ENCODE data around the gene ASTL.
A peak's percentile ranks its signal among the peaks of the same experiment; 100 is the strongest.

ASTL gene

DNA sequence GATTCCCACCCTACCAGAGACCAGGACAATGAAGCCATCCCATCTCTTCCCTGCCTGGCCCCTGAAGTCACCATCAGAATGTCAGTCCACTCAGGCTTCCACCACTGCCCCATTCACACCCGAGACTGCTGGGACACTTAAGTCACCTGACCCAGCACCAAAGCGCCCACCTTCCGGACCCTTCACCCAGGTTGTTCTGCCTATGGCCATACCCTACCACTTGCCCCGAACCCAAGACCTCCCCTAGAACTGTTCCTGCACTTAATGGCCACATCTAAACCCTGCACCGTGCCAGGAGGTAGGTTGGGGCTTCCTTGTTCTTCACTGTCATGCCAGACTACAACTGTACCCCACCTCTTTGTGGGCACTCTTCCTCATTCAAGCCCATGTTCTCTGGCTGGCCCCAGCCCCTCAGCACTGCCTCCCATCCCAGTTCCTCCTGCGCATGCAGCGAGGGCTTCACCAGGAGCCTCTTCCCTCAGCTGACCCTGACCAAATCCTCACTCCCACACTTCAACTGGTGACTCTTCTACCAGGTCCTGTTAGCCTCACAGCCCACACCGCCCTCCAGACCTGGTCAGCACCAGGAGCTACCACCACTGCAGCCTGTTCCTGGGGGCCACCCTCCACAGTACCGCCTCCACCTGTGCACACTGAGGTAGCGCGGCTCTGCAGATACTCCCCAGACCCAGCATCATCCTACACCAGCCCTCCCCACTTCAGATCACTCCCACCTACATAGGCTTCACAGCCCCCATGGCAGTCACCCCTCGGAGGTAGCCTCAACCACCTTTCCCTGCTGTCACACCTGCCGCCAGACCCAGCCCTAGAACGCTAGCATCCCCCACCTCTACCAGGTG, 13.7 kb downstream of the ASTL start:
- DNase-seq: no peak

DNA sequence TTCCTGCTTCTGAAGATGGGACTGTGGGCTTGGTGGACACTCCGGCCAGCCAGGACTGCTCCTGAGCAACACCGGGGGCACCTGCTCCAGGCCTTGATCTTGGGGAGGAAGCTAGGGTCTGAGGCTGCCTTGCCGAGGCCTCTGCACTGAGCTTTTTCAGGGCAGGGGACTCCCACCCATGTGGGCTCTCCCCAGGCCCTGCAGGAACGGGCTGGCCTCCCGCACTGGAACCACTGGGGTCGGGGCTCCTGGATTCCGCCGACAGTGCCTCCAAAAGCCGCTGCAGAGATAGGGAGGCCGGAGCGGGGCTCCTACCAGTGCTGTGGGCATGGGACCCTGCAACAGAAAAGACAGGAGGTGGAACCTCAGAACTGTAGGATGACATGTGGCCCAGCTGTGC, 14.4 kb downstream of the ASTL start:
- no peak for DNase-seq

DNA sequence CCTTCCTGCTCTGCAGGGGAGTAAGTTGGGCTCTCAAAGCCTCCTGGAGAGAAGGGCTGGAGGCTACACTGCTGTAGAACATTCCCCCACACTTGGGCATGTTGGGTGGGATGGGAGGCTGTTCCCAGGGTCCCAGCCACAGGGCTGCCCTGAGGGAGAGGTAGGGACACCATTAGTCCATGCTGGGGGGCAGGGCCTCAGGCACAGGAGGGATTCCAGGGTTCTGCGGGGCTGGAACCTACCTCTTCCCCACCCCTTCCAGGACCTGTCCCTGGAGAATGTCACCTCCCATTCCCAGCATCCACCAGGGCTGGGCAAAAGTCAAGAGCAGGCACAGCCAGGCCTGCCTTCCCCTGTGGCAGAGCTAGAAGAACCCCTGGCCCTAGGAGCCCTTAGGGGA, 15.0 kb downstream of the ASTL start:
- no peak for DNase-seq

DNA sequence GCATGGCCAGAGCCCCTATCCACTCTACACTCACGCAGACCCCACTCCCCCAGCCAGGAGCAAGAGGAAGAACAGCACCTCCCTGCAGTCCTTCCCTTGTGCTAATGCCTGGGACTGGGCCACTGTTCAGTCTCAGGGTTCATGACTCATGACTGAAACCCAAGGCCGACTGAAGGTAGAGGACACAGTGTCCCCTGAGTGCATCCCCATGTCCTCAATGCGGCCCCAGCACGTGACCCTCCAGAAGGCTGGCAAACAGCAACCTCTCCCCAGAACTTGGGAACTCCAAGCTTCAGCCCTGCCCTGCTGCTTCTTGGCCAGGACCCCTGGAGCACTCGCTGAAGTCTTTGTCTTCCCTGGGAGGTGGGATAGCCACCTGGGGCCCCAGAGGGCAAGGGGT, 15.9 kb downstream of the ASTL start:
- no peak for DNase-seq

DNA sequence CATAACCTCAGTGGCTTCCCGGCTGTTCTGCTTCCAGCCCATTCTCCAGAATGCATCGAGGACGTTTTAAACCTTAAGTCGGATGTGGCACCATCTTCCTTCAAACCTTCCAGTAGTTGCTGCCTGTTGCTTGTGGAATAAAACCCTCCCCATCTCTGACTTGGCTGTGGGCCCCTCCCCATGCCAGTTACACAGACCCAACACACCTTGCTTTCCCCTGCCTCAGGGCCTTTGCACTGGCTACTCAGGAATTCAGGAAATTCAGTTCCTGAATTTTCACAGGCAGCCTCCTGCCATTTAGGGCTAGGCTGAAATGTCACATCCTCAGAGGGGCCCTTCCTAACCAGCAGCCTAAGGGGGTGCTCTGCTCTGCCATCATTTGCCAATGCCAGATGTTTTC, 16.9 kb downstream of the ASTL start:
- DNase-seq: no peak

DNA sequence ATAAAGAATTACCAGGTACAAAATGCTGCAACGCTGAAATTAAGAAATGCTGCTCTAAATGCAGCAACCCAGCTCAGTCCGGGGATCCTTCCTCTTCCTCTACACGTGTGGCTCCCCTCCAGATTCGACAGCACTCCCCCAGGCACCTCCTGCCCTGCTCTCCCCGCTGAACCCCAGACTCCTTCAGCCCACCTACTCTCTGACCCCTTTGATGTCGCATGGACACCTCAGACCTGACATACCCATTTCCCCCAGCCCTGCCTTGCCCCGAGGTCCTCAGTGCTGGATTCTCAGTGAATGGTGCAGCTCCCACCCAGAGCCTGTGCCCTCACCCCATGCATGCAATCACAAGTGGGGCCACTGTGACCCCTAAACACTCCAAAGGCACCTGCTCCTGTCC, 17.3 kb downstream of the ASTL start:
- no peak for DNase-seq

DNA sequence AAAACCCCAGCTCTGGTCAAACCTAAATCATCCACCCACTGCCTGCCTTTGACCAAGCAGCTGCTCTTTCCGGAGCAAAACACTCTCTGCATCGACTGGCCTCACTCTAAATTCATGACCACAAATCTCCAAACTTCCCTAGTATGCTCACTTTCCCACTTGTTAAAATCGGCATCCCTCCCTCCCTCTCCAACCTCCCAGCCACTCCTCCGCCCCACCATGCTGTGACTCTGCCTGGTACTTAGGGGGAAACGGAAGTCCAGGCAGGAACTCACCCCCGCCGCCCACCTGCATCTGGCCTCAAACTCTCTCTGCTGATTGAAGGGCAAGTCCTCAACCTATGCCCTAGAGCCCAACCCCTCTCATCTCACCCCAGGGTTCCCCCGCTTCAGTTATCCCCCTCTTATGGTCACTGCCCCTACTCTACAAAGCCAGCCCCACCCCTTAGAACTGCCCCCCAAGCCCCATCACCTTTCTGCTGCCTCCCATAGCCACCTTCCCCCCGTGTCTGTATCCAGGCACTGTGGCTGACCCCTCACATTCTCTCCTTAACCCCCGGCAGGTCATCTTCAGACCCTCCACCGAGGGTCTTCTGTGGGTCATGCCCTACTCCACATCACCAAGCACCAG, 18.1 kb downstream of the ASTL start:
- DNase-seq: no peak

DNA sequence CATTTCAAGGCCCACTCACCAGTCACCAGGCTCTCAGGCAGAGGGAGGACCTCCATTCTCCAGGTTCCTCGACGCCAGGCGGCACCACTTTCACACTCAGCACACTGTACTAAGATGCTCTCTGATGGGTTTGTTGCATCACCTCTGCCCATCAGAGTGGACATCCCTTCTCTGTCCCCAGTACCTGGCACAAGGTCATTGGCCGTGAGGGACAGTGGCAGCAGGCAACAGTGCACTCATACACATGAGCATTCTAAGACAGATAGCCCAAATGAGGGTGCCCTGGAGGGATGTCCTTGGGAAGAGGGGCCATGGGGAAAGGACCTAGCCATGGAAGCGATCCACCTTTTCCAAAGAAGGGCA, 18.9 kb downstream of the ASTL start:
- no peak for DNase-seq

DNA sequence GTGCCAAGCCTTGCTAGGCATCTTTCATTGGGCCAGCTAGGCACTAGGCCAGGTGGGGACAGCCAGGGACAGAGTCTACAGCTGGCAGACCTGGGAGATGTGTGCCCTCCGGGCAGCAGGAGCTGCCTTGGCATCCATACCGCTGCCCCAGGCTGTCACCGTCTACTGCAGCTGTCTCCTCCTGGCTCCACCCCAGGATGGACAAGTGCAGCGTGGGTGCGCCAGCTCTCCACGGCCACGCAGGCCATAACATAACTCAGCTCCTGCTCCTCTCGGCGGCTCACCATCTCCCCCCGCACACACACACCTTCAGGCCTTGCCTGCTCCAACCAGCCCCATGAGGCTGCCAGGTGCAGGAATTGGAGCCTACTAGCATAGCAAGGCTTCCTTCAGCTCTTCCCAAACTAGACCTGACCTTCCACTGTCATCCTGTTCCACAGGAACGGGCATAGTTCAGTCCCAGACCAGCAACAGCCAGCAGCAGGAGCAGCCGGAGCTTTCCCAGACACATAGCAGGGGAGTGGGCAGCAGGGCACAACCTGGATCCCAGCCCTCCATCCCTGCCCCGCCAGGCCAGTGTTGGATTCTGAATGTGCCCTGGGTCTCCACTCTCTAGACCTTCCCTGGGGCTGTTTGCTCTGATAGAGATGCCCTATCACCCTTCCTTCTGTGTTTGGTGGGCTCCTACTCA, 19.5 kb downstream of the ASTL start:
- DNase-seq: no peak

DNA sequence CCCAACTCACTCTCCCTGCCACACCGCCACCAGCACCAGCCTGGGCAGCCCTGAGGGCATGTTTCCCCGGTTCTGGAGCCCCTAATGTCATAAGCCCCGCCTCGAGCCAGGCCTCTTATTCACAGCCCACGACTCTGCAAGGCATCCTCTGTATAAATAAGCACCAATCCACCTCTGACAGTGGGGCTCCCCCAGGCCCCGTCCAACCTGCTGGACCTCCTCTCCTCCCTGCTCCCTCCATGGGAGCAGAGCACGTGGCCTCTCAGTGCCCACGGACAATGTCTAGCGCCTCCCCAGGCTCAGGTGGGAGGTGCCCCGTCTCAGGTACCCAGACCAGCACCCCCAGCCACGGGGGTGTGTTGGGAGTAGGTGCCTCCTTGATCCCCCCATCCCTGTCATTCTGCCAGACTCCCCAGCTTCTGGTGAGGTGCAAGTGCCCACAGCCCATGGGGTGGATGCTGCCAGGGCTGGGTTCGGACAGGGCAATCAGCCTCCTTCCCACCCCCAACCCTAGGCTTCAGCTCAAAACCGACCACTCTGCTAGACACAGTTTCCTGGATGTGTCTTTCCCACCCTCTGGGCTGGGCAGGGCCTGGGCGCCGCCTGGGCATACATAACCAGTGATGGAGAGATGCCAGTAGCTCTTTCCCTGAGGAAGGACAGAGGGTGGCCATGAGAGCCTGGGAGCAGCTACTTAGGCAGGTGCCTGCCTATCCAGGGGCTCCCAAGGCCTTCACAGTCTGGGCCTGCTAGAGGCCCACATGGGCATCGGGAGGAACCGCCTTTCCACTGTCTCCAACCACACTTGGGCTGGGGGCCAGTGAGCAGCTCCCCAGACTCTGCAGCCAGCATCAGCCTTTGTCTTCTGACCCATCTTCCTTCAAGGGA, 20.4 kb downstream of the ASTL start:
- DNase-seq: no peak

DNA sequence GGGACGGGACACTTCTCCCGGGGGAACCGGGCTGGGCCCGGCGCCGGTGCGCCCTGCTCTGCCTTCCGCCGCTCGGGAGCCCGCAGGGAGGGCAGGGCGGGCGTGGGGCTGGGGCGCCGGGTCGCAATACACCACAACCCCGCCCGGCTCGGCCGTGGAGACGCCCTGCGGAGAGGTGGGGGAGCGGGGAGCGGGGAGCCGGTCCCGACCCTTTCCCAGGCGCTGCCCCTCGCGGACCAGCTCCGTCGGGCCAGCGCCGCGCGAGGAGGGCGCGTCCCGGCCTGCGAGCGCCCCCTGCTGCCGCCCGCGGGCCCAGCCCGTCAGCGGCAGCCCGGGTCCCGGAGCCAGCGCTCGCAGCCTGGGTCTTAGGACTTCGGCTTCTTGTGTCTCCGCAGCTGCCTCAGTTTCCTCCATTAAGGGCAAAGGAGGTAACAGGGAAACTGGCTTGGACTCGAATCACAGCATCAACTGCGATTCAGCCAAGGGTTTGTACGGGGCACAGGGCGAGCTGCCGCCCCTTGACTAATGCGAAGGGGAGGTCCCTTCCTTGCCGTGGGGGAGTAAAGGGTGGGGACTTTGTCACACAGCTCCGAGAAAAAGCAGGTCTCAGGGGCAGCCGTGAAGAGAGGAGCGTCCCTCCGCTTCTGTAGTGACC, 21.3 kb downstream of the ASTL start:
- peak; percentile 10 to 42 for DNase-seq

DNA sequence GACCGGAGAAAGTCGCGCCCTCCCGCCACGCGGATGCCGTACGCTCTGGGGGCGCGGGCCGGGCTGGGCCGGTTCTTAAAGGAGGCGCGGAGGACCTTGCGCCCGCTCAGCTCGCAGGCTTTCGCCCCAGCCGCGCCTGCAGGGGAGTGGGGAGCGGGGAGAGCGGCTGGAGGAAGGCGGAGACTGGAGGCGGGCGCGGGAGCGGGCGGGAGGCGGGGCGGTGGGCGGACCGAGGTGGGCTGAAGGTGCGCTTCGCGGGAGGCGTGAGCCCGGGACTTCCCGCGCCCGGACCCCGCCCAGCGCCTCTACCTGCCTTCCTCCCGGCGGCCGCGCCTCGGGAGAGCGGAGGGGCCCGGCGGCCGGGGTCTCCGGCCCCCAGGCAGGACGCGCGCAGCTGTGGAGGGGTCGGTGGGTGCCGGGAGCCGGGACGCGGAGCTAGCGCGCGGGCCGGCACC, 21.9 kb downstream of the ASTL start, which contains the start of gene ADRA2B:
TSS of gene ADRA2B (minus strand) at position 148 of the 455 bp plus-strand sequence. CDS start 422 bp downstream, outside the sequence.
- DNase-seq: peak in 1 of 2 donors; percentile 5

DNA sequence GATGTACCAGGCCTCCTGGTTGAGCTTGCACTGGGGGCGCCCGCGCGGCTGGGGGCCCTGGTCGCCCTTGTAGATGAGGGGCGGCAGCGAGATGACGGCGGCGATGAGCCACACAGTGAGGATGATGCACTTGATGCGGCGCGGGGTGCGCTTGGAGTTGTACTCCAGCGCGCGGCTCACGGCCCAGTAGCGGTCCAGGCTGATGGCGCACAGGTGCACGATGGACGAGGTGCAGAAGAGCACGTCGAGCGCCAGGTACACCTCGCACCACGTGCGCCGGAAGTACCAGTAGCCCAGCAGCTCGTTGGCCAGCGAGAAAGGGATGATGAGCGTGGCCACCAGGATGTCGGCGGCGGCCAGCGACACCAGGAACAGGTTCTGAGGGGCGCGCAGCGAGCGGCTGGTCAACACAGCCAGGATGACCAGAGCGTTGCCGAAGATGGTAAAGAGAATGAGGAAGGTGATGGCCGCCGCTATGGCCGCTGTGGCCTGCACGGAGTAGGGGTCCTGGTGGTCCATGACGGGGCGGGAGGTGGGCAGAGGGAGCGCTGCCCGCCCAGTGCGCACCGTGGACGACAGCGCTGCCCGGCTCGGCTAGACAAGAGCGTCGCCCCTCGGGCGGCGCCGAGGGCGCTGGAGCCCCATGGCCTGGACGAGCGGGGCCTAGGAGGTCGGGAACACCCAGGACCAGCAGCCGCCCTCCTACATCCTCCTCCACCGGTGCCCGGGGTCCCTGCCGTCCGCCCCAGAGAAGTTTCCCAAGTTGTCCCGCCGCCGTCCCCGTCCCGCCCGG, 22.5 kb downstream of the ASTL start:
- no peak for DNase-seq

DNA sequence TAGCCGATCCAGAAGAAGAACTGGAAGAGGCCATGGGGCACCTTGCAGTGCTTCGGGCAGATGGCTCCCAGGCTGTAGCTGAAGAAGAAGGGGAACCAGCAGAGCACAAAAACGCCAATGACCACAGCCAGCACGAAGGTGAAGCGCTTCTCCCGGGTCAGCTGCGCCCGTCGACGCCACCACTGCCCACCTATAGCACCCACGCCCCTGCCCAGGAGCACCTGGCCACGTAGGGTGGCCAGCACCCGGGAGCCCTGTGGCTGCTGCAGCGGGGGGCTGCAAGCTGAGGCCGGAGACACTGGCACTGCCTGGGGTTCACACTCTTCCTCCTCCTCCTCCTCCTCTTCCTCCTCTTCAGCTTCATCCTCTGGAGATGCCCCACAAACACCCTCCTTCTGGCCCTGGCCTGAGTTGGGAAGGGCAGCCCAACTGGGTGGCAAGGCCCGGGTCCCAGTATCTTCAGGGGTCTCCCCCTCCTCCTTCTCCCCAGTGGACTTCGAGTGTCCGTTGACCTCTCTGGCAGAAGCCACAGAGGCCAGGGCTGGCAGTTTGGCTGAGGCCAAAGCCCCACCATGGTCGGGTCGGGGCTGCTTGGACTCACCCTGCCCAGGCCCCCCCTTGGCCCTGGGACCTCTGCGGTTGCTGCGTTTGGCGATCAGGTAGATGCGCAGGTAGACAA, 23.3 kb downstream of the ASTL start:
- no peak for DNase-seq

DNA sequence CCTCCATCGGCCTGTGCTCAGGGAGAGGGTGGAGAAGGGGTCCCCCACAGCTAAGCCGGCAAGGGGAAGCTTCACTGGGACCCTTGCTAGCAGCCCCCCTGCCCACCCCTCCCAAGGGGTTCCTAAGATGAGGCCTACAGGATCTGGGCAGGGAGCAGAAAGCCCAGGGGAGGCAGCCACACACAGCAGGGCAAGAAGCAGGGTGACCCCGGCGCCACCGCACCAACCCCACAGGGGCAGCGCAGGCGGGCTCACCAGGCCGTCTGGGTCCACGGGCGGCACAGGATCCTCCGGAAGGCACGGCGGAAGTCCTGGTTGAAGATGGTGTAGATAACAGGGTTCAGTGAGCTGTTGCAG, 23.8 kb downstream of the ASTL start:
- no peak for DNase-seq

DNA sequence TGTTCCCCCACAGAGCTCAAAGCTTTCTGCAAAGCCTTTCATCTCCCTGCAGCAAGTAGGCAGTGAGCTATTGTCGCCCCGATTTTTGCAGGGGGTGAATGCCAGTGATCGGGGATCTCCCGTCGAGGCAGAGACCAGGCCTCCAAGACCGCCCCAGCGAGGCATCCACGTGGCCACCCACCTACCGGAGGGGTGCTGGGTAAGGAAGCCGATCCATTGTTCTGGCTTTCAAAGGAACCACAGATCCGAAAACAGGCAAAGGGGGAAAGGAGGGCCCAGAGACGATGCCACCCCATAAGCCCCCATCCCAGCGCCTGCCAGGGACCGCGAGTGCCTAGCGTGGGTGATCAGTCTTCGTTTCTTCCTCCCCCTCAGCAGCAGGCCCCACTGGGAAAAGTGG, 24.4 kb downstream of the ASTL start:
- DNase-seq: no peak

DNA sequence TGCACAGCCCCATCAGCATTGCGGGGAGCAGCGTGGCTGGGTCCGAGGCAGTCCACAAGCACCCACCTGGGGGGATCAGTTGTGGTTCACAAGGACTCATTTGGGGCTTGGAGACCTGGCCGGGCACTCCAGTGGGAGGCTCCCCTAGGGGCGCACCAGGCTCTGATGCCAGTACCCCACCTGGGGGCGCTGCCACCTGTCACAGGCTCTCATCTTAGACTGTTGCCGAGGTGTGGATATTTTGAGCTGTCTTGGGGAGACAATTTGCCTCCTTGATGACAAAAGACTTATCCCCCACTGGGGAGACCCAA, 25.0 kb downstream of the ASTL start:
- no peak for DNase-seq

DNA sequence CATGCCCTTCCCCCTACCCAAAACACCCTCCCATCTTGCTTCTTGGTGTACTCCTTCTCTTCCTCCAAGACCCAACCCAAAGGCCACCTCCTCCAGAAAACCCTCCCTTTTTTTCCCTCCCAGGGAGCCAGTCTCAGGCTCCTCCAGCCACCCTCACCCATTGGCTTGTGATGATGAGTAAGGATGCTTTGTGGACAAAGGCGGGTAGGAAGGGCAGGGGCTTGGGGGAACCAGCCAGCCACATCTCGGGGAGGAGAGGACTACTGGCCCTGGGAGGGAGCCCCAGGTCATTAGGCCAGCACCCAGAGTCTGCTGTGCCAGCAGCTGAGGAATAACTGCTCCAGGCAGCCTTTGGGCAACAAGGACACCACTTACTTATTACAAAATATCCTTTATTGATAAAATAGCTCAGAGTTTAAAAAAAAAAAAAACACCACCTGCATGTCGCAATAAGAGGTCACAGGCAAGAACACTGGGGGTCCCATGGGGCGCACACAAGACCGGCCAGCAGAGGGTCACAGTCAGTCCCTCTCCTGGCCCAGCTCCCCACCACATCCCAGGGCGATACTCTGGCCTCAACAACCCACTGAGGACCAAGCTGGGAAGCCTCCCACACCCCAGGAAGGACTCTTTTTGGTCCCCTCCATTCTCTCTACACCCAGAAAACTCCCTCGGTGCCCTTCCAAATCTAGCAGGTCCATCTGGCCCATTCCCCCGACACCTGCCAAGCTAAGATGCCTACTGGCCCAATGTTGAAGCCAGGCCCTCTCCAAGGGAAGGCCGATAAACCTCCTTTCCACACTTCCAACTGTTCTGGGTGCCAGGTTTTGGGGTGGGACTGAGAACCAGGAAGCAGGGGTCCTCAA, 25.6 kb downstream of the ASTL start:
- no peak for DNase-seq

DNA sequence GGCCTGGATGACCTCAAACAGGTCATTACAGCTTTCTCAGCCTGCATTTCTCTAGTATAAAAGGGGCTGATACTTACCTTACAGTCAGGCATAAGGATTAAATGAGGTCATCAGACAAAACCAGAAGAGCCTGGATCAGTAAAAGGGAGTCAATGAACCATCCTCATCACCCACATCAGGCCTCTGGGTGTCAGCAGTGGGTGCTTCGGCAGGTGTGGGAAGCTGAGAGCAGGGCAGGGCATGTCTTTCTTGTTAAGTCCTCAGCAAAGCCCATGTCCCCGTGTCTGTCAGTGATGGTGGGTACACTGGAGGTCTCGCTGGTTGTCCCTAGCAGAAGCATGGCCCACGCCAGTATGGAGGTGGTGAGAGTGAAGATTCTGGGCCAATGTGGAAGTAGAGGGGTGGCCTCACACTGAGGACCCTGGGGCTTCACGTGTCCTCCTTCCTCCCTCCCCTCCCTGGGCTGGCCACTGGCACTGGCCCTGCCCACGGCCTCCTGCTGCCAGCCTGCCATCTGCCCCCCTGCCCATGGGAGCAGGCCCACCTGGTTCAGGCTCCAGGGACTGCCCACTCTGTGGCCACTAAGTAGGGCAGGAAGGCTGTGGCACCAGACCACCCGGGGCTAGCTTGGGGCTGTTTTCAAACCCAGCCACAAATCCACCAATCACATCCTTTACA, 26.3 kb downstream of the ASTL start:
- no peak for DNase-seq
